NK-92 (cell line): Measurements from ENCODE around the gene SMYD3.
"Not testable (repeated sequence)": the region's sequence is repeated elsewhere in the genome, so short reads cannot be mapped to it uniquely, and the experiment has no call there.

Experiments
- DNase-seq: peaks from one replicate; lab custom pipeline; 2025; ENCODE audit not compliant: unreplicated experiment; lab: John Stamatoyannopoulos, UW

The SMYD3 gene

DNA sequence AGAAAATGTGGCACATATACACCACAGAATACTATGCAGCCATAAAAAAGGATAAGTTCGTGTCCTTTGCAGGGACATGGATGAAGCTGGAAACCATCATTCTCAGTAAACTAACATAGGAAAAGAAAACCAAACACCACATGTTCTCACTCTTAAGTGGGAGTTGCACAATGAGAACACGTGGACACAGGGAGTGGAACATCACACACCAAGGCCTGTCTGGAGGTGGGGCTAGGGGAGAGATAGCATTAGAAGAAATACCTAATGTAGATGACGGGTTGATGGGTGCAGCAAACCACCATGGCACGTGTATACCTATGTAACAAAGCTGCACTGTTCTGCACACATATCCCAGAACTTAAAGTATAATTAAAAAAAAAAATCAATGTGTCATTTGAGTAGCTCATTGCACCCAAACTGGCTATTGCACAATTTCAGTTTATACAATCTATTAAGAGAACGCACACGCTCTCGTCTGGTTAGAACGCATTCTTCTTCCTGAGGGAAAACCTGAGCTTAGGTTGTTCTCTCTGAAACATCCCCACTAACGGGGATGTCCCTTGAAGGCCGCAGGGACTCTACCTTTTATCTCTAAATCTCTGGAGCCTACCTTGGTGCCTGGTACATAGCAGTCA is 535.9 kb downstream of the SMYD3 start:
- DNase-seq, result not testable (repeated sequence)

GRCh38 chr1:245969283-245969682 is 537.8 kb downstream of the SMYD3 start:
- no peak for DNase-seq

- no peak for DNase-seq
Measured at GRCh38 chr1:245968775-245969174, 538.3 kb downstream of the SMYD3 start.

GRCh38 chr1:245965398-245965797 is 541.7 kb downstream of the SMYD3 start:
- no peak for DNase-seq

- DNase-seq, result no peak
Measured at GRCh38 chr1:245963649-245964048, 543.4 kb downstream of the SMYD3 start.

- no peak for DNase-seq
Measured at GRCh38 chr1:245962453-245962852, 544.6 kb downstream of the SMYD3 start.

- no peak for DNase-seq
Measured at GRCh38 chr1:245961137-245961540, 545.9 kb downstream of the SMYD3 start.

- DNase-seq, result no peak
Measured at GRCh38 chr1:245960171-245960570, 546.9 kb downstream of the SMYD3 start.

- DNase-seq, result no peak
Measured at GRCh38 chr1:245958016-245958415, 549.1 kb downstream of the SMYD3 start.

DNA sequence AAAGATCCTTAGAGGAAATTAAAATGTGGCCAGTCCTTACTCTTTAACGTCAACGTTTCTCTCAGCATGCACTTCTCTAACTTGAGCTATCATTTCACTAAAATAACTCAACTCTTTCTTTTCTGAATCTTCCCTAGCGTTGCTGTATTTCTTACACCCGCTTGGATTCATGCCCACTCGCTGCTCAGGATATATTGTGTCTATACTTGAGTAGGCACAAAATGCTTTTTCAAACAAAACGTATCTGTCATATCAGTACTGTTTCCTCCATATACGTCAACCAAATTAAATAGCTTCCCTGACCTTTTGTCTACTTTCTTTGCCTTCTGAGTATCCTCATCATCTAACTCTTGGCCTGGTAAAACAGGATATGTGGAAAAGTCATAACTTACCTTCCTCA is 549.7 kb downstream of the SMYD3 start:
- no peak for DNase-seq

DNA sequence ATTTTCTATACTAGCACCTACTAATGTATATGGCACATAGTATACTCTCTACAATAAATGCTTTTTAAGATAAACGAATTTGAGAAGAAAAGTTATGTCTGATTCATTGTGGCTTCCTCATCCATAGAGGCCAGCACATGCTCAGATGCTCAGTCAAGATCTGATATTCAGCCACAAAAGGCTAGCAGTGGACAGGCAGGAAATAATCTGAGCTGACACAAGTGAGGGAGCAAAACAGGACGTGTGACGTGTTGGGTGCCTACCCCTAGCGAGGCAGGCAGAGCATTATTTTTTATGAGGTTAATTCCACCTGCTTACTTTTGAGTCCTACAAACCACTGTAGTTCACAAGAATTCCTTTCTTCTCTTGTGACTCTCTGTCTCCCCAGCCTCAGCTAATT is 550.9 kb downstream of the SMYD3 start:
- no peak for DNase-seq

DNA sequence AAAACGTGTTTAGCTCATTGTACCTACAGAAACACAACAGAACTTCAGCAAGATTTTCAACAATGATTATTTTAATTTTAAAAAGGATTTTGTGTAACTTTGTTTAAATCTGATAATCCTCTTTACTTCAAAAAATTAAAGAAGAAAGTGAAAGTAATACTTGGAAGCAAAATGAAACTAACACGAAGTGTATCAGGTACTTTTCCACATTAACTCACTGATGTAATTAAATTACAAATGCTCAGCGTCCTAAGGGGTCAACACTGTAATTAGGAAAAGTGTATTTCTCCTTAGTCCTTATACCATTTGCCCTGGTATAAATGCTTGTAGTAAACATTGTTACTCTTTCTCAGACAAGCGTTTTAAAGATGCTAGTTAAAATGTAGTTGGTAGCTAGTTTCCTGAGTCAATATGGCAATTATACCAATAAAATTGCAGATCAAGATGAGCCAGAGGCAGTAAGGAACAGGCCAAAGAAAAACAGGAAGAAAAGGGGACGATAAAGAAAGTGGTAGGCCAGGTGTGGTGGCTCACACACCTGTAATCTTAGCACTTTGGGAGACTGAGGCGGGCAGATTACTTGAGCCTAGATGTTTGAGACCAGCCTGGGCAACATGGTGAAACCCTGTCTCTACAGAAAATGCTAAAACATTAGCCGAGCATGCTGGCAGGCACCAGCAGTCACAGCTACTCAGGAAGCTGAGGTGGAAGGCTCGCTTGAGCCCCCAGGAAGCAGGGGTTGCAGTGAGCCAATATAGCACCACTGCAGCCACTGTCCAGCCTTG is 553.0 kb downstream of the SMYD3 start:
- DNase-seq, result no peak

- DNase-seq, result no peak
Measured at GRCh38 chr1:245952383-245953026, 554.6 kb downstream of the SMYD3 start.

DNA sequence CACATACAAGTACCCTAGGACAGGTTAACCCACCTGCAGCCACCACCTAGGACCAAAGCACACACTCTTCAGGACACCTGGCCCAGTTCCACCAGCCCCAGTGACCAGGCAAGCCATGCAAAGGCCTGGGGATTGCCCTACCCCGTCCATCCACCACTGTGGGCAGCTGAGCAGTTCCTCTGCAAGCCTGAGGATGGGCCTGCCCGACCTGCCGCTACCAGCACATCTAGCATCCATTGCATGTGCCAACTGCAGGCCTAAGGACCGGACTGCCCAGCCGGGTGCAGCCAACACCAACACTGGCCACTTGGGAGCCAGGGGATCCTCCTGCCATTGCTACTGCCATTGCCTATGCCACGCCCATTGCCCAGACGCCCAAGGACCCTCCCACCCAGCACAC is 558.3 kb downstream of the SMYD3 start:
- no peak for DNase-seq

- DNase-seq, result no peak
Measured at GRCh38 chr1:245946905-245947304, 560.2 kb downstream of the SMYD3 start.

DNA sequence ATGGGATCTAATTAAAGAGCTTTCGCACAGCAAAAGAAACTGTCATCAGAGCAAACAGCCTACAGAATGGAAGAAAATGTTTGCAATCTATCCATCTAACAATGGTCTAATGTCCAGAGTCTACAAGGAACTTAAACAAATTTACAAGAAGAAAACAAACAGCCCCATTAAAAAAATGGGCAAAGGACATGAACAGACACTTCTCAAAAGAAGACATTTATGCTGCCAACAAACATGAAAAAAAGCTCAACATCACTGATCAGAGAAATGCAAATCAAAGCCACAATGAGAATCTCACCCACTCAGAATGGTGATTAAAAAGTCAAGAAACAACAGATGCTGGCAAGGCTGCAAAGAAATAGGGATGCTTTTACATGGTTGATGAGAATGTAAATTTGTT is 561.9 kb downstream of the SMYD3 start:
- not testable (repeated sequence) for DNase-seq

GRCh38 chr1:245942856-245943255 is 564.2 kb downstream of the SMYD3 start:
- no peak for DNase-seq

- not testable (repeated sequence) for DNase-seq
Measured at GRCh38 chr1:245941771-245942170, 565.3 kb downstream of the SMYD3 start.

- no peak for DNase-seq
Measured at GRCh38 chr1:245939756-245940345, 567.2 kb downstream of the SMYD3 start.

GRCh38 chr1:245938046-245938435 is 569.0 kb downstream of the SMYD3 start:
- DNase-seq, result no peak

- no peak for DNase-seq
Measured at GRCh38 chr1:245937316-245938045, 569.6 kb downstream of the SMYD3 start.
